NB4 (cell line): ENCODE data around the gene CTNND2.

Source experiments
- POLR2A ChIP-seq: IDR thresholded peaks from 2 replicates; pipeline ENCODE4 v1.6.1; 2011; ENCODE audit warnings: mild to moderate bottlenecking; ENCODE audit not compliant: insufficient read length; ENCODE audit errors: extremely low read depth
- TF ChIP-seq, protein P1 (sequence below): IDR thresholded peaks from one replicate; pipeline ENCODE4 v1.5.1; 2012; ENCODE audit warnings: low read depth, low read length
- TF ChIP-seq, protein P2 (sequence below): IDR thresholded peaks from 2 replicates; pipeline ENCODE4 v1.6.1; 2011; ENCODE audit warnings: low read depth, low read length

DNA sequence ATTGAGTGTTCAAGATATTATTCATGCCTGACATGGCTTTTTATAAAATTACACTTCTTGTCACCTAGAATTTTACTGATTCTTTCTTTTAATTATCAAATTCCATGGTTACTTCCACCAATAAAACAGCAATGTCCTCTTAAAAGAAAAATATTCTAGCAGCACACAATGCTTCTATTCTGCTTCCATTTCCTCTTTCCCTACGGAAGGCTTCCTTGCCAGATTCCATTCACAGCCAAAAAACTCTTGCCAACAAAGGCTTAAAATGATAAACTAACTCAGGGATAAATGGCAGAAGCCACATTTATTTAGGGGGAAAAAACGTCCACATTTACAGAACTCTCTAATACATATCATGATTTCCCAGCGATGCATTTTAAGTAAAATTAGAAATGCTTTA is 111.6 kb downstream of the CTNND2 start:
- TF ChIP-seq, protein P1, sequence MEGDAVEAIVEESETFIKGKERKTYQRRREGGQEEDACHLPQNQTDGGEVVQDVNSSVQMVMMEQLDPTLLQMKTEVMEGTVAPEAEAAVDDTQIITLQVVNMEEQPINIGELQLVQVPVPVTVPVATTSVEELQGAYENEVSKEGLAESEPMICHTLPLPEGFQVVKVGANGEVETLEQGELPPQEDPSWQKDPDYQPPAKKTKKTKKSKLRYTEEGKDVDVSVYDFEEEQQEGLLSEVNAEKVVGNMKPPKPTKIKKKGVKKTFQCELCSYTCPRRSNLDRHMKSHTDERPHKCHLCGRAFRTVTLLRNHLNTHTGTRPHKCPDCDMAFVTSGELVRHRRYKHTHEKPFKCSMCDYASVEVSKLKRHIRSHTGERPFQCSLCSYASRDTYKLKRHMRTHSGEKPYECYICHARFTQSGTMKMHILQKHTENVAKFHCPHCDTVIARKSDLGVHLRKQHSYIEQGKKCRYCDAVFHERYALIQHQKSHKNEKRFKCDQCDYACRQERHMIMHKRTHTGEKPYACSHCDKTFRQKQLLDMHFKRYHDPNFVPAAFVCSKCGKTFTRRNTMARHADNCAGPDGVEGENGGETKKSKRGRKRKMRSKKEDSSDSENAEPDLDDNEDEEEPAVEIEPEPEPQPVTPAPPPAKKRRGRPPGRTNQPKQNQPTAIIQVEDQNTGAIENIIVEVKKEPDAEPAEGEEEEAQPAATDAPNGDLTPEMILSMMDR, result no peak
- TF ChIP-seq POLR2A, result no peak
- TF ChIP-seq, protein P2, sequence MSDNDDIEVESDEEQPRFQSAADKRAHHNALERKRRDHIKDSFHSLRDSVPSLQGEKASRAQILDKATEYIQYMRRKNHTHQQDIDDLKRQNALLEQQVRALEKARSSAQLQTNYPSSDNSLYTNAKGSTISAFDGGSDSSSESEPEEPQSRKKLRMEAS, result no peak
